ENCODE data around the gene GPX3. TPM values are rescaled to one million over a fixed set of nuclear protein-coding genes. Genes with fewer than 3 reads are reported as not detected.

GPX3 gene
- total and polyA plus RNA-seq, 2 of the 8 experiments (the other 6 are each of a cell fraction or from before 2014, with no cell fraction given), result 27.8 to 77.9 TPM

DNA sequence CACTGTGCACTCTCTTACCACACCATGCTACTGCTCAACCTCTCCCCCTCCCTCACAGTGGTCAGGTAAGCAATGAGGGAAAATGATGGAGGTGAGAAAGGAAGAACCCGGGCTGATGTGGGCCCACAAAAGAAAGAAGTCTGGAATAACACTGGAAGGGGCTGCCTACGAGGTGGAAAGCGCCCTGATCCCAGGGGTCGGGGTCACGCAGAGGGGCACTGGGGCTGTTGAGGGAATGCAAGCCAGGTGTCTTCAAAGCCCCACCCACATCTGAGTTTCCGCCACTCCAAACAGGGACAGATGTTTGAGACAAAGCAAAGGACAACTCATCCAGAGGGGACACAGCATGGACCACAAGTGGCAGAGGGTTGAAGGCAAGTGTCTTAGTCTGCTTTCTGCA, 56.2 kb downstream of the GPX3 start (continued):
- TF ChIP-seq, protein P1, sequence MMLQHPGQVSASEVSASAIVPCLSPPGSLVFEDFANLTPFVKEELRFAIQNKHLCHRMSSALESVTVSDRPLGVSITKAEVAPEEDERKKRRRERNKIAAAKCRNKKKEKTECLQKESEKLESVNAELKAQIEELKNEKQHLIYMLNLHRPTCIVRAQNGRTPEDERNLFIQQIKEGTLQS (IDR thresholded peaks at IDR 0.05; ENCODE audit: insufficient read depth, low read depth, low read length), result no peak
- no peak for TF ChIP-seq SIN3A (conservative IDR thresholded peaks at IDR 0.05 in 1 of 2, IDR thresholded peaks at IDR 0.05 in 1 of 2; ENCODE audit: low read depth in 1 of 2, low read length in 2 of 2)
- TF ChIP-seq TBP (IDR thresholded peaks at IDR 0.05; ENCODE audit: low read depth, low read length), result no peak
- no peak for TF ChIP-seq GABPA (IDR thresholded peaks at IDR 0.05; ENCODE audit: borderline replicate concordance, insufficient read depth, low read length)
- no peak for TF ChIP-seq CBX5 (IDR thresholded peaks at IDR 0.05; ENCODE audit: low read depth, low read length)
- no peak for TF ChIP-seq RNF2 (IDR thresholded peaks at IDR 0.05; ENCODE audit: borderline replicate concordance, low read depth, low read length, missing control alignments, poor library complexity, severe bottlenecking)
